Panc1 (cell line): ENCODE results near the gene SLC35D2.

ENCODE experiments used
- CTCF ChIP-seq: fragments of 450-650 bp; IDR thresholded peaks from 2 replicates; pipeline ENCODE4 v1.5.1; 2017; ENCODE audit warnings: mild to moderate bottlenecking
- POLR2AphosphoS5 ChIP-seq: IDR thresholded peaks from 2 replicates; pipeline ENCODE4 v1.6.1; 2012; ENCODE audit warnings: mild to moderate bottlenecking, low read depth, low read length, moderate library complexity
- REST ChIP-seq, 2 experiments: IDR thresholded peaks; 2 replicates each; pipeline ENCODE4 v1.6.1; 2011 to 2012; ENCODE audit warnings: low read depth in 2 of 2, control low read depth in 1 of 2, low read length in 1 of 2, mild to moderate bottlenecking in 1 of 2, moderate library complexity in 1 of 2; ENCODE audit not compliant: insufficient read depth in 1 of 2
- SIN3A ChIP-seq: IDR thresholded peaks from 2 replicates; pipeline ENCODE4 v1.6.1; 2012; ENCODE audit warnings: low read depth, mild to moderate bottlenecking, low read length, moderate library complexity, borderline replicate concordance; ENCODE audit not compliant: insufficient read depth

- TF ChIP-seq CTCF (no peak), POLR2AphosphoS5 (no peak), REST (IDR thresholded peaks at IDR 0.05; ENCODE audit: insufficient read depth in 1 of 2, low read depth in 2 of 2, low read length in 1 of 2) (no peak), SIN3A (no peak)
These were observed 1.3 kb downstream of the SLC35D2 start for GRCh38 chr9:96382175-96382574.
